H9 (cell line): ENCODE data around the gene MOB3B. TPM values are rescaled to one million over a fixed set of nuclear protein-coding genes. Genes with fewer than 3 reads are reported as not detected.

Experiments
- DNase-seq: peaks from one replicate; pipeline ENCODE4 v3.0.0-alpha.2; 2017
- H2AFZ ChIP-seq: one replicate; pipeline ENCODE4 v1.6.1; 2013; ENCODE audit warnings: mild to moderate bottlenecking, low read length, control low read depth, moderate library complexity
- H2AK5ac ChIP-seq: 2 replicates; pipeline ENCODE4 v1.6.1; 2013; ENCODE audit warnings: low read length, control low read depth, mixed read lengths; ENCODE audit not compliant: insufficient read length
- H2BK120ac ChIP-seq: one replicate; pipeline ENCODE4 v1.6.1; 2013; ENCODE audit warnings: low read depth, mild to moderate bottlenecking, low read length, control low read depth, inconsistent platforms; ENCODE audit not compliant: poor library complexity, severe bottlenecking
- H2BK12ac ChIP-seq: 2 replicates; pipeline ENCODE4 v1.6.1; 2013; ENCODE audit warnings: low read length, control low read depth, mixed read lengths, low read depth; ENCODE audit not compliant: insufficient read length
- H2BK15ac ChIP-seq: 2 replicates; pipeline ENCODE4 v1.6.1; 2013; ENCODE audit warnings: low read depth, low read length, control low read depth
- H2BK20ac ChIP-seq: one replicate; pipeline ENCODE4 v1.6.1; 2013; ENCODE audit warnings: low read depth, mild to moderate bottlenecking, low read length, control low read depth, inconsistent platforms; ENCODE audit not compliant: poor library complexity, severe bottlenecking
- H2BK5ac ChIP-seq: 2 replicates; pipeline ENCODE4 v1.6.1; 2013; ENCODE audit warnings: low read length, control low read depth, mixed read lengths; ENCODE audit not compliant: insufficient read length
- H3K14ac ChIP-seq: 2 replicates; pipeline ENCODE4 v1.6.1; 2013; ENCODE audit warnings: low read length, control low read depth; ENCODE audit not compliant: insufficient read depth
- H3K18ac ChIP-seq: 2 replicates; pipeline ENCODE4 v1.6.1; 2013; ENCODE audit warnings: low read depth, mild to moderate bottlenecking, mixed read lengths, low read length, control low read depth; ENCODE audit not compliant: insufficient read length
- H3K23ac ChIP-seq: 2 replicates; pipeline ENCODE4 v1.6.1; 2013; ENCODE audit warnings: low read length, control low read depth, mixed read lengths, low read depth; ENCODE audit not compliant: insufficient read length
- H3K23me2 ChIP-seq: 2 replicates; pipeline ENCODE4 v1.6.1; 2013; ENCODE audit warnings: low read depth, mild to moderate bottlenecking, mixed read lengths, low read length, control low read depth; ENCODE audit not compliant: insufficient read length, poor library complexity, severe bottlenecking
- H3K27ac ChIP-seq: 2 replicates; pipeline ENCODE4 v1.5.1; 2013; ENCODE audit warnings: low read length, control low read depth, mixed read lengths, low read depth; ENCODE audit not compliant: insufficient read length
- H3K27me3 ChIP-seq: 2 replicates; pipeline ENCODE4 v1.6.1; 2013; ENCODE audit warnings: low read length, control low read depth, inconsistent platforms; ENCODE audit not compliant: insufficient read depth
- H3K4ac ChIP-seq: 2 replicates; pipeline ENCODE4 v1.6.1; 2013; ENCODE audit warnings: low read depth, mild to moderate bottlenecking, control low read depth, inconsistent platforms, low read length, moderate library complexity
- H3K4me1 ChIP-seq: 2 replicates; pipeline ENCODE4 v1.6.1; 2013; ENCODE audit warnings: low read length, control low read depth, inconsistent platforms; ENCODE audit not compliant: insufficient read depth
- H3K4me2 ChIP-seq: 2 replicates; pipeline ENCODE4 v1.6.1; 2013; ENCODE audit warnings: low read length, control low read depth, mixed read lengths; ENCODE audit not compliant: insufficient read length, insufficient read depth
- H3K56ac ChIP-seq: 2 replicates; pipeline ENCODE4 v1.6.1; 2013; ENCODE audit warnings: low read depth, mild to moderate bottlenecking, mixed read lengths, low read length, control low read depth; ENCODE audit not compliant: insufficient read length
- H3K79me1 ChIP-seq: 2 replicates; pipeline ENCODE4 v1.6.1; 2013; ENCODE audit warnings: low read depth, mild to moderate bottlenecking, moderate library complexity, low read length, control low read depth, inconsistent platforms; ENCODE audit not compliant: insufficient read depth, poor library complexity, severe bottlenecking
- H3K79me2 ChIP-seq: 2 replicates; pipeline ENCODE4 v1.6.1; 2013; ENCODE audit warnings: low read length, control low read depth, inconsistent platforms; ENCODE audit not compliant: insufficient read depth
- H3K9ac ChIP-seq: 2 replicates; pipeline ENCODE4 v1.6.1; 2013; ENCODE audit warnings: low read length, control low read depth, mixed read lengths; ENCODE audit not compliant: insufficient read length; ENCODE audit errors: extremely low read depth
- H3K9me3 ChIP-seq: one replicate; pipeline ENCODE4 v1.6.1; 2013; ENCODE audit warnings: low read depth, low read length, inconsistent platforms; ENCODE audit not compliant: control insufficient read depth
- H3T11ph ChIP-seq: one replicate; pipeline ENCODE4 v1.6.1; 2013; ENCODE audit warnings: mild to moderate bottlenecking, low read length, control low read depth, inconsistent platforms
- H4K20me1 ChIP-seq: one replicate; pipeline ENCODE4 v1.6.1; 2013; ENCODE audit not compliant: control insufficient read depth, insufficient read length, insufficient read depth
- H4K5ac ChIP-seq: 2 replicates; pipeline ENCODE4 v1.6.1; 2013; ENCODE audit warnings: low read depth, mild to moderate bottlenecking, mixed read lengths, low read length, control low read depth; ENCODE audit not compliant: insufficient read length
- H4K8ac ChIP-seq: replicated peaks from 2 replicates; pipeline ENCODE4 v1.6.1; 2013; ENCODE audit warnings: low read length, control low read depth, mixed read lengths, low read depth; ENCODE audit not compliant: insufficient read length
- H4K91ac ChIP-seq: 2 replicates; pipeline ENCODE4 v1.6.1; 2013; ENCODE audit warnings: low read depth, mild to moderate bottlenecking, moderate library complexity, mixed read lengths, low read length, control low read depth; ENCODE audit not compliant: insufficient read length
- H3K27ac Mint-ChIP-seq, 3 experiments: 2 replicates in 2 of 3; 3 replicates in 1 of 3; pipeline ENCODE4 v1.8.0; 2020 to 2021; ENCODE audit warnings: mixed read lengths in 3 of 3, mild to moderate bottlenecking in 1 of 3, moderate library complexity in 1 of 3
- H3K27me3 Mint-ChIP-seq: 2 replicates; pipeline ENCODE4 v1.8.0; 2021; ENCODE audit warnings: low read depth, mild to moderate bottlenecking, moderate library complexity, mixed read lengths
- H3K36me3 Mint-ChIP-seq, 3 experiments: 2 replicates in 2 of 3; 3 replicates in 1 of 3; pipeline ENCODE4 v1.8.0; 2020 to 2021; ENCODE audit warnings: low read depth in 3 of 3, mixed read lengths in 3 of 3; ENCODE audit not compliant: insufficient read depth in 1 of 3
- H3K4me1 Mint-ChIP-seq, 2 experiments: 2 replicates each; pipeline ENCODE4 v1.8.0; 2020; ENCODE audit warnings: mixed read lengths in 2 of 2
- H3K4me3 Mint-ChIP-seq, 2 experiments: 2 replicates in 1 of 2; 3 replicates in 1 of 2; pipeline ENCODE4 v1.8.0; 2020 to 2021; ENCODE audit warnings: mild to moderate bottlenecking in 2 of 2, mixed read lengths in 2 of 2, moderate library complexity in 1 of 2
- H3K9me3 Mint-ChIP-seq, 2 experiments: 2 replicates in 1 of 2; 3 replicates in 1 of 2; pipeline ENCODE4 v1.8.0; 2020; ENCODE audit warnings: mild to moderate bottlenecking in 2 of 2, mixed read lengths in 2 of 2, moderate library complexity in 1 of 2
- WGBS: extraction: QIAGEN DNeasy Blood & Tissue Kit; methylation state at CpG from one replicate; pipeline ENCODE4 v1.1.7; 2013; ENCODE audit warnings: missing lambda C conversion rate, low lambda C conversion rate, mixed read lengths; ENCODE audit not compliant: insufficient read length; ENCODE audit errors: extremely low coverage; 5-methylcytosine and 5-hydroxymethylcytosine counted together
- total RNA-seq: library from RNA; stranded (reverse); gene quantifications from 2 replicates; pipeline ENCODE4 v1.2.1, GENCODE V29; 2021
- TF ChIP-seq, protein P1 (sequence below): fragments of 200-600 bp; sonication (generic); conservative IDR thresholded peaks from 3 replicates; pipeline ENCODE4 v1.8.0; 2021; ENCODE audit warnings: antibody characterized with exemption, mild to moderate bottlenecking

The MOB3B gene
- total RNA-seq, 1 experiment from 2014 or later, result 9.8 TPM

- WGBS, result no CpG with 5 or more reads among the region's 1 CpG
Measured at GRCh38 chr9:27383524-27383923, 146.1 kb downstream of the MOB3B start.

More at GRCh38 chr9:27383524-27383923, 146.1 kb downstream of the MOB3B start:
- Mint-ChIP-seq H3K4me3 (no peak overlapping the region), H3K36me3 (no peaks in the 10 kb centered on the region; a peak in 1 of 7 replicates), H3K9me3 (no peaks in the 10 kb centered on the region), H3K27me3 (no peaks in the 10 kb centered on the region), H3K27ac (no peak overlapping the region), H3K4me1 (peaks cover 17 to 20% of the 10 kb centered on the region in 2 experiments)
- Histone ChIP-seq H2BK5ac (no peak overlapping the region), H3K23ac (no peak overlapping the region), H2AFZ (no peak overlapping the region), H3T11ph (no peak overlapping the region), H3K79me2 (no peaks in the 10 kb centered on the region; the same call in 1 of the 2 replicates), H2BK15ac (no peak overlapping the region), H3K27ac (no peak overlapping the region), H3K56ac (no peak overlapping the region), H3K18ac (no peak overlapping the region), H3K4ac (no peak overlapping the region), H2BK20ac (no peak overlapping the region), H3K4me1 (peaks cover 12% of the 10 kb centered on the region; the same call in 1 of the 2 replicates), H2AK5ac (no peak overlapping the region), H4K8ac (no peak overlapping the region), H3K4me2 (no peak overlapping the region), H3K9ac (no peak overlapping the region), H2BK12ac (no peak overlapping the region), H4K91ac (no peak overlapping the region), H3K9me3 (no peaks in the 10 kb centered on the region), H3K79me1 (peaks cover 3% of the 10 kb centered on the region), H4K20me1 (no peaks in the 10 kb centered on the region), H3K27me3 (no peaks in the 10 kb centered on the region), H3K23me2 (no peaks in the 10 kb centered on the region), H3K14ac (no peak overlapping the region), H2BK120ac (no peak overlapping the region), H4K5ac (no peak overlapping the region)
- TF ChIP-seq, protein P1, sequence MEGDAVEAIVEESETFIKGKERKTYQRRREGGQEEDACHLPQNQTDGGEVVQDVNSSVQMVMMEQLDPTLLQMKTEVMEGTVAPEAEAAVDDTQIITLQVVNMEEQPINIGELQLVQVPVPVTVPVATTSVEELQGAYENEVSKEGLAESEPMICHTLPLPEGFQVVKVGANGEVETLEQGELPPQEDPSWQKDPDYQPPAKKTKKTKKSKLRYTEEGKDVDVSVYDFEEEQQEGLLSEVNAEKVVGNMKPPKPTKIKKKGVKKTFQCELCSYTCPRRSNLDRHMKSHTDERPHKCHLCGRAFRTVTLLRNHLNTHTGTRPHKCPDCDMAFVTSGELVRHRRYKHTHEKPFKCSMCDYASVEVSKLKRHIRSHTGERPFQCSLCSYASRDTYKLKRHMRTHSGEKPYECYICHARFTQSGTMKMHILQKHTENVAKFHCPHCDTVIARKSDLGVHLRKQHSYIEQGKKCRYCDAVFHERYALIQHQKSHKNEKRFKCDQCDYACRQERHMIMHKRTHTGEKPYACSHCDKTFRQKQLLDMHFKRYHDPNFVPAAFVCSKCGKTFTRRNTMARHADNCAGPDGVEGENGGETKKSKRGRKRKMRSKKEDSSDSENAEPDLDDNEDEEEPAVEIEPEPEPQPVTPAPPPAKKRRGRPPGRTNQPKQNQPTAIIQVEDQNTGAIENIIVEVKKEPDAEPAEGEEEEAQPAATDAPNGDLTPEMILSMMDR, result no peak
- no peak for DNase-seq
